ENCODE measurements around the gene BACH1. TPM values are rescaled to one million over a fixed set of nuclear protein-coding genes. Genes with fewer than 3 reads are reported as not detected.

The BACH1 gene
- total and polyA plus RNA-seq, 2 donors (not counting 1 experiment from before 2014, with no cell fraction given) = 10.1 to 221 TPM

DNA sequence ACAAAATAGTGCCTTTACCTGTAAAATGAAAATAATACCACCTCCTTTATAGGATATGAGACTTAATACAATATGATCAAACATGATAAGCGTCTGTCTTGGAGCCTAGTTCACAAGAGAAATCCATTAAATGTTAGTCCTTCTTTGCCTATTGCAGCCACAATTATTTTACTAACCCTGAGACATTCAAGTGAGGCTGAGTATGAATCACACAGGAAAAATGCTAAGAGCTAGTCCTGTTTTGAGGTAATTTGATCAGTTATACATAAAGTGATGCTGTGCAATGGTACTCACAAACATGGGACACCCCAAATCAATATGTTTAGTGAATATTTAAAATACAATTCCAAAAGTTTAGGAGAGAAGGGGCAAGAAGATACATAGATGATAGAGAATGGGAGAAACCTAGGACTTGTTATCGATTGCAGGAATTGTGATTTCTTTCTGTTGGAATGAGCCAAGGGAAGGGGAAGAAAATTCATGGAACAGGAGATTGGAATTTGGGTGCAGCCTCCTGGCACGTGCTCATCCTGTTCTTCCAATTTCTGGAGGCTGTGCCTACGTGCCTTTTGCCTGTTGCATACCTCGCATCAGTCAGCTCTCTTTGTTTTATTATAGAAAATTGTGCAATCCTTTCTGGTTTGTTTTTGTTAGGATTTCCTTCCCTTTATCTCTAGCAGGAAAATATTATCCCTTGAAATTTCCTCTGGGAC lies 39.9 kb upstream of the BACH1 start:
- Histone ChIP-seq H3K79me2 (ENCODE audit: control insufficient read depth, insufficient read depth, low read length) (no peaks in the 10 kb centered on the region), H3K4me2 (replicated peaks; ENCODE audit: low read depth, low read length, poor library complexity, severe bottlenecking) (no peak overlapping the region), H3K4me1 (ENCODE audit: control insufficient read depth in 2 of 2, insufficient read depth in 2 of 2, low read length in 2 of 2) (no peaks in the 10 kb centered on the region), H4K20me1 (ENCODE audit: control insufficient read depth, insufficient read depth, low read length, poor library complexity, severe bottlenecking) (no peaks in the 10 kb centered on the region), H3K4me3 (ENCODE audit: control extremely low read depth in 1 of 5, extremely low read depth in 1 of 5, insufficient read depth in 1 of 5, low read depth in 2 of 5, low read length in 4 of 5) (no peak overlapping the region), H3K27me3 (replicated peaks in 1 of 4; ENCODE audit: control extremely low read depth in 1 of 4, control insufficient read depth in 3 of 4, insufficient read depth in 4 of 4, low read length in 3 of 4) (no peaks in the 10 kb centered on the region), H3K9me3 (ENCODE audit: control extremely low read depth in 1 of 3, control insufficient read depth in 2 of 3, insufficient read depth in 1 of 3, low read length in 2 of 3) (peaks cover 0 to 9% (median 1%) of the 10 kb centered on the region in 3 donors), H3K9ac (ENCODE audit: low read length) (no peak overlapping the region), H3K27ac (ENCODE audit: low read length in 2 of 2) (no peak overlapping the region), H3K36me3 (replicated peaks in 1 of 2; ENCODE audit: control extremely low read depth in 1 of 2, control insufficient read depth in 1 of 2, extremely low read depth in 1 of 2, insufficient read depth in 2 of 2, low read length in 1 of 2) (no peaks in the 10 kb centered on the region), H2AFZ (ENCODE audit: insufficient read depth, low read depth, low read length, poor library complexity, severe bottlenecking) (no peak overlapping the region)
- H3K27me3 Mint-ChIP-seq = no peaks in the 10 kb centered on the region
- 100% methylated on average over 1 of the region's 5 CpGs for WGBS (ENCODE audit: insufficient coverage)
- ChIA-PET CTCF (no interaction called here), POLR2A (interaction anchor here (0.6 kb wide), 1 partner anchor 41 kb away, joined by 4 read pairs; no protein-coding TSS in a partner anchor)
- no peaks in the 10 kb centered on the region for H3K4me1 Mint-ChIP-seq
- H3K4me3 Mint-ChIP-seq = no peak overlapping the region
- DNase-seq (no peak), ATAC-seq (ENCODE audit: low read depth) (no peak)
- TF ChIP-seq, protein P1, sequence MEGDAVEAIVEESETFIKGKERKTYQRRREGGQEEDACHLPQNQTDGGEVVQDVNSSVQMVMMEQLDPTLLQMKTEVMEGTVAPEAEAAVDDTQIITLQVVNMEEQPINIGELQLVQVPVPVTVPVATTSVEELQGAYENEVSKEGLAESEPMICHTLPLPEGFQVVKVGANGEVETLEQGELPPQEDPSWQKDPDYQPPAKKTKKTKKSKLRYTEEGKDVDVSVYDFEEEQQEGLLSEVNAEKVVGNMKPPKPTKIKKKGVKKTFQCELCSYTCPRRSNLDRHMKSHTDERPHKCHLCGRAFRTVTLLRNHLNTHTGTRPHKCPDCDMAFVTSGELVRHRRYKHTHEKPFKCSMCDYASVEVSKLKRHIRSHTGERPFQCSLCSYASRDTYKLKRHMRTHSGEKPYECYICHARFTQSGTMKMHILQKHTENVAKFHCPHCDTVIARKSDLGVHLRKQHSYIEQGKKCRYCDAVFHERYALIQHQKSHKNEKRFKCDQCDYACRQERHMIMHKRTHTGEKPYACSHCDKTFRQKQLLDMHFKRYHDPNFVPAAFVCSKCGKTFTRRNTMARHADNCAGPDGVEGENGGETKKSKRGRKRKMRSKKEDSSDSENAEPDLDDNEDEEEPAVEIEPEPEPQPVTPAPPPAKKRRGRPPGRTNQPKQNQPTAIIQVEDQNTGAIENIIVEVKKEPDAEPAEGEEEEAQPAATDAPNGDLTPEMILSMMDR (IDR thresholded peaks at IDR 0.05) = no peak
- TF ChIP-seq EZH2 (IDR thresholded peaks at IDR 0.05; ENCODE audit: borderline replicate concordance, insufficient read depth, low read depth, low read length, poor library complexity, severe bottlenecking) = no peak
- H3K27ac Mint-ChIP-seq = no peak overlapping the region
- peaks cover 4% of the 10 kb centered on the region for H3K9me3 Mint-ChIP-seq (ENCODE audit: insufficient read depth)
- intact Hi-C loops (cut with micrococcal nuclease) = loop anchor here (5.0 kb wide), 1 partner anchor 34 kb away; no protein-coding TSS in a partner anchor

GRCh38 chr21:29260461-29260860 lies 38.3 kb upstream of the BACH1 start:
- no peak for ATAC-seq (ENCODE audit: low read depth)
- intact Hi-C loops (cut with micrococcal nuclease) = loop anchor here (10.0 kb wide), 1 partner anchor 114 kb away; no protein-coding TSS in a partner anchor
- POLR2A ChIA-PET = interaction anchor here (0.6 kb wide), 1 partner anchor 25 kb away, joined by 3 read pairs; no protein-coding TSS in a partner anchor
- H3K4me1 ChIP-seq (ENCODE audit: control insufficient read depth in 2 of 2, insufficient read depth in 2 of 2, low read length in 2 of 2) = no peaks in the 10 kb centered on the region
- no peak for DNase-seq
- 100% methylated on average over 1 of the region's 2 CpGs for WGBS (ENCODE audit: insufficient coverage)
- no peaks in the 10 kb centered on the region for H3K79me2 ChIP-seq (ENCODE audit: control insufficient read depth, insufficient read depth, low read length)
- no peak overlapping the region for H2AFZ ChIP-seq (ENCODE audit: insufficient read depth, low read depth, low read length, poor library complexity, severe bottlenecking)
- no peak overlapping the region for H3K4me3 ChIP-seq (ENCODE audit: control extremely low read depth in 1 of 5, extremely low read depth in 1 of 5, insufficient read depth in 1 of 5, low read depth in 2 of 5, low read length in 4 of 5)
- no peak overlapping the region for H3K4me2 ChIP-seq (replicated peaks; ENCODE audit: low read depth, low read length, poor library complexity, severe bottlenecking)
- H3K27ac ChIP-seq (ENCODE audit: low read length in 2 of 2) = no peak overlapping the region
- H4K20me1 ChIP-seq (ENCODE audit: control insufficient read depth, insufficient read depth, low read length, poor library complexity, severe bottlenecking) = no peaks in the 10 kb centered on the region
- no peak overlapping the region for H3K9ac ChIP-seq (ENCODE audit: low read length)
- H3K4me1 Mint-ChIP-seq = no peaks in the 10 kb centered on the region
- no peaks in the 10 kb centered on the region for H3K27me3 Mint-ChIP-seq
- no peaks in the 10 kb centered on the region for H3K27me3 ChIP-seq (replicated peaks in 1 of 4; ENCODE audit: control extremely low read depth in 1 of 4, control insufficient read depth in 3 of 4, insufficient read depth in 4 of 4, low read length in 3 of 4)
- H3K4me3 Mint-ChIP-seq = no peak overlapping the region
- H3K36me3 ChIP-seq (replicated peaks in 1 of 2; ENCODE audit: control extremely low read depth in 1 of 2, control insufficient read depth in 1 of 2, extremely low read depth in 1 of 2, insufficient read depth in 2 of 2, low read length in 1 of 2) = no peaks in the 10 kb centered on the region
- H3K9me3 Mint-ChIP-seq (ENCODE audit: insufficient read depth) = no peaks in the 10 kb centered on the region
- CTCF ChIA-PET = interaction anchor here (1.0 to 1.6 kb wide), 2 partner anchors 39 to 116 kb away, joined by 3 read pairs; no protein-coding TSS in a partner anchor
- no peak overlapping the region for H3K27ac Mint-ChIP-seq
- TF ChIP-seq EZH2 (IDR thresholded peaks at IDR 0.05; ENCODE audit: borderline replicate concordance, insufficient read depth, low read depth, low read length, poor library complexity, severe bottlenecking) = no peak
- TF ChIP-seq, protein P1 (IDR thresholded peaks at IDR 0.05) = no peak
- no peaks in the 10 kb centered on the region for H3K9me3 ChIP-seq (ENCODE audit: control extremely low read depth in 1 of 3, control insufficient read depth in 2 of 3, insufficient read depth in 1 of 3, low read length in 2 of 3)

Data from B cell (primary cell).